AG04449 (cell line): ENCODE results near the gene FAM241A.

Experiments
- CTCF ChIA-PET: fragments of 350-600 bp; formaldehyde crosslinking; extraction: SDS; loops from one replicate; lab custom pipeline; 2021; ENCODE audit warnings: antibody characterized with exemption; lab: Yijun Ruan, JAX
- POLR2A ChIA-PET: fragments of 400-600, 350-600 bp; formaldehyde crosslinking; extraction: SDS; loops from one replicate; lab custom pipeline; 2020; ENCODE audit warnings: antibody characterized with exemption, inconsistent platforms; lab: Yijun Ruan, JAX
- DNase-seq: peaks from one replicate; pipeline ENCODE4 v3.0.0-alpha.2; 2010; ENCODE audit warnings: low read depth, low spot score
- H3K4me3 ChIP-seq: 2 replicates; pipeline ENCODE4 v1.5.1; 2011; ENCODE audit warnings: low read depth, mild to moderate bottlenecking, control low read depth, low read length
- TF ChIP-seq, protein P1 (sequence below): IDR thresholded peaks from one replicate; pipeline ENCODE4 v1.5.1; 2011; ENCODE audit warnings: mild to moderate bottlenecking, moderate library complexity, low read length, control low read depth, inconsistent platforms; ENCODE audit not compliant: insufficient read depth; ENCODE audit errors: missing control alignments

Gene FAM241A

DNA sequence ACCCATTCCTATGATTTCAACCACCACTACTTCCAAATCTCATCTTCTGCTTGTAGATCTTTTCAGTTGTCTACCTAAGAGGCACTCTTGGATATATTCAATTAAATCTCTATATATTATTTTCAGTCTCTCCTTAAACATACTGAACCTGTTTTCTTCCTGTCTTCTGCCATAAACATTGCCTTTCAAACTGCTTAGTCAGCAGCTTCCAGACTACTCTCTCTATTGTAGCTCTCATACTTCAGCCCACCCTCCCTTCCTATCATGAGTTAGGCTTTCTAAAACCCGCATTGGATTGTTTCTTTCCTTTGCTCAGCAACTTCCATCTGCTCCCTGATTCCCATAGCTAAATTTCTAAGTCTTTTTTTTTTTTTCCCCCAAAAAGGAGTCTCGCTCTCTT, 90.8 kb downstream of the FAM241A start:
- POLR2A ChIA-PET, result no interaction called here
- DNase-seq, result no peak
- TF ChIP-seq, protein P1, sequence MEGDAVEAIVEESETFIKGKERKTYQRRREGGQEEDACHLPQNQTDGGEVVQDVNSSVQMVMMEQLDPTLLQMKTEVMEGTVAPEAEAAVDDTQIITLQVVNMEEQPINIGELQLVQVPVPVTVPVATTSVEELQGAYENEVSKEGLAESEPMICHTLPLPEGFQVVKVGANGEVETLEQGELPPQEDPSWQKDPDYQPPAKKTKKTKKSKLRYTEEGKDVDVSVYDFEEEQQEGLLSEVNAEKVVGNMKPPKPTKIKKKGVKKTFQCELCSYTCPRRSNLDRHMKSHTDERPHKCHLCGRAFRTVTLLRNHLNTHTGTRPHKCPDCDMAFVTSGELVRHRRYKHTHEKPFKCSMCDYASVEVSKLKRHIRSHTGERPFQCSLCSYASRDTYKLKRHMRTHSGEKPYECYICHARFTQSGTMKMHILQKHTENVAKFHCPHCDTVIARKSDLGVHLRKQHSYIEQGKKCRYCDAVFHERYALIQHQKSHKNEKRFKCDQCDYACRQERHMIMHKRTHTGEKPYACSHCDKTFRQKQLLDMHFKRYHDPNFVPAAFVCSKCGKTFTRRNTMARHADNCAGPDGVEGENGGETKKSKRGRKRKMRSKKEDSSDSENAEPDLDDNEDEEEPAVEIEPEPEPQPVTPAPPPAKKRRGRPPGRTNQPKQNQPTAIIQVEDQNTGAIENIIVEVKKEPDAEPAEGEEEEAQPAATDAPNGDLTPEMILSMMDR, result no peak
- CTCF ChIA-PET, result interaction anchor here (1.0 to 12.6 kb wide), 15 partner anchors 10 to 277 kb away, joined by 3 to 373 read pairs (median 4); no protein-coding TSS in a partner anchor
- no peak overlapping the region for H3K4me3 ChIP-seq

DNA sequence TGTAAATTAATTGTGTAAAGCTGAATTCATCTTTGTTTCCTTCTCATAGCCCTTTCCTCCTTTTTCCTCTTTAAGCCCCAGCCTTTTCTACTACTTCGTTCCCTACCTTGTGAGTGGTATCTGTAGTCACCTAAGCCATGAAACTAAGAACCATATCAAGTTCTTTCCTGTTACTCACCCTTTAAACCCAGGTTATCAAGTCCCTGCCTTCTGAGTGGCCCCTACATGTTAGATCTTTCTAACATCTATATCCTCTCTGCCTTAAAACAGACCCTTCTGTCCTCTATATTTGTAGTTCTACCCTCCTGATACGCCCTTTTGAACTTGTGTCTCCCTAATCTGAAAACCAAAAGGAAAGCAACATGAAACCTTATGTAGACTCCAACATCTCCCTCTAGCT, 93.6 kb downstream of the FAM241A start:
- ChIA-PET POLR2A (no interaction called here), CTCF (interaction anchor here (1.0 to 12.6 kb wide), 3 partner anchors 7 to 206 kb away, joined by 3 to 373 read pairs (median 71); no protein-coding TSS in a partner anchor)
- H3K4me3 ChIP-seq, result no peak overlapping the region
- TF ChIP-seq, protein P1, result no peak
- DNase-seq, result no peak
